MM.1S (cell line): ENCODE results near the gene E2F6.

Experiments
- EZH2 ChIP-seq: fragments of 300-600 bp; sonication (generic); optimal IDR thresholded peaks from 2 replicates; pipeline ENCODE3; 2017; ENCODE audit warnings: low read depth, mild to moderate bottlenecking, antibody characterized with exemption, low read length, mixed read lengths
- EZH2phosphoT487 ChIP-seq: fragments of 300-600 bp; sonication (generic); IDR thresholded peaks from 2 replicates; pipeline ENCODE4 v1.6.1; 2018; ENCODE audit warnings: antibody characterized with exemption, low read length
- TF ChIP-seq, protein P1 (sequence below): fragments of 300-600 bp; sonication (generic); IDR thresholded peaks from 2 replicates; pipeline ENCODE4 v1.5.1; 2016; ENCODE audit warnings: antibody characterized with exemption, low read length, mixed read lengths

DNA sequence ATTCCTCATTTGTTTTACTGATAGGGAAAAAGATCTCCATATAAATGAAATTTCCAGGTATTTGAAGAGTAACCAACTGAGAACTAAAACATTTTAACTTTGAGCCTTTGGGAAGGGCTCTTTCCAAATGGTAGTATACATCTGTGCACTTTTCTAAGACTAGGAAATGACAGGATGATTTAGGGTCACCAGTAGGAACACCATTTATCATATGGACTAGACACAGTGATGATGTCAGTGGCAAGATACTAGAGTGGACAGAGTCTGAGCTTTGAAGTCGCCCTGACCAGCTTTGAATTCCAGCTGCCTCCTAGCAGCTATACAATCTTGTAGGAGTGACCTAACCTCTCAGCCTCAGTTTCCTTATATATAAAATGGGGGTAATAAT lies 56.4 kb downstream of the E2F6 start:
- TF ChIP-seq, protein P1, sequence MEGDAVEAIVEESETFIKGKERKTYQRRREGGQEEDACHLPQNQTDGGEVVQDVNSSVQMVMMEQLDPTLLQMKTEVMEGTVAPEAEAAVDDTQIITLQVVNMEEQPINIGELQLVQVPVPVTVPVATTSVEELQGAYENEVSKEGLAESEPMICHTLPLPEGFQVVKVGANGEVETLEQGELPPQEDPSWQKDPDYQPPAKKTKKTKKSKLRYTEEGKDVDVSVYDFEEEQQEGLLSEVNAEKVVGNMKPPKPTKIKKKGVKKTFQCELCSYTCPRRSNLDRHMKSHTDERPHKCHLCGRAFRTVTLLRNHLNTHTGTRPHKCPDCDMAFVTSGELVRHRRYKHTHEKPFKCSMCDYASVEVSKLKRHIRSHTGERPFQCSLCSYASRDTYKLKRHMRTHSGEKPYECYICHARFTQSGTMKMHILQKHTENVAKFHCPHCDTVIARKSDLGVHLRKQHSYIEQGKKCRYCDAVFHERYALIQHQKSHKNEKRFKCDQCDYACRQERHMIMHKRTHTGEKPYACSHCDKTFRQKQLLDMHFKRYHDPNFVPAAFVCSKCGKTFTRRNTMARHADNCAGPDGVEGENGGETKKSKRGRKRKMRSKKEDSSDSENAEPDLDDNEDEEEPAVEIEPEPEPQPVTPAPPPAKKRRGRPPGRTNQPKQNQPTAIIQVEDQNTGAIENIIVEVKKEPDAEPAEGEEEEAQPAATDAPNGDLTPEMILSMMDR: no peak
- no peak for TF ChIP-seq EZH2
- TF ChIP-seq EZH2phosphoT487: no peak
